GM18526 (cell line): Measurements from ENCODE around the gene ANGEL2.

Experiments used
- POLR2A ChIP-seq: IDR thresholded peaks from 3 replicates; pipeline ENCODE4 v1.6.1; 2011; ENCODE audit not compliant: insufficient read length; ENCODE audit errors: extremely low read depth

Gene ANGEL2

GRCh38 chr1:212968368-212968863 is 47.3 kb downstream of the ANGEL2 start:
- TF ChIP-seq POLR2A = no peak

- no peak for TF ChIP-seq POLR2A
Measured at GRCh38 chr1:212967801-212968200, 47.9 kb downstream of the ANGEL2 start.

GRCh38 chr1:212966616-212967015 is 49.1 kb downstream of the ANGEL2 start:
- no peak for TF ChIP-seq POLR2A

- no peak for TF ChIP-seq POLR2A
Measured at GRCh38 chr1:212964102-212964501, 51.6 kb downstream of the ANGEL2 start.

- TF ChIP-seq POLR2A = no peak
Measured at GRCh38 chr1:212962509-212962908, 53.2 kb downstream of the ANGEL2 start.

GRCh38 chr1:212960932-212961331 is 54.7 kb downstream of the ANGEL2 start:
- TF ChIP-seq POLR2A = no peak

GRCh38 chr1:212959266-212960220 is 56.1 kb downstream of the ANGEL2 start:
- TF ChIP-seq POLR2A = no peak

- TF ChIP-seq POLR2A = no peak
Measured at GRCh38 chr1:212958175-212958574, 57.5 kb downstream of the ANGEL2 start.

- TF ChIP-seq POLR2A = no peak
Measured at GRCh38 chr1:212957546-212957945, 58.1 kb downstream of the ANGEL2 start.

GRCh38 chr1:212955961-212956620 is 59.6 kb downstream of the ANGEL2 start:
- TF ChIP-seq POLR2A = no peak

GRCh38 chr1:212955098-212955497 is 60.6 kb downstream of the ANGEL2 start:
- no peak for TF ChIP-seq POLR2A

- no peak for TF ChIP-seq POLR2A
Measured at GRCh38 chr1:212954514-212954913, 61.2 kb downstream of the ANGEL2 start.

GRCh38 chr1:212953321-212953720 is 62.3 kb downstream of the ANGEL2 start:
- TF ChIP-seq POLR2A = no peak

- TF ChIP-seq POLR2A = no peak
Measured at GRCh38 chr1:212952641-212952976, 63.1 kb downstream of the ANGEL2 start.

GRCh38 chr1:212951947-212952640 is 63.6 kb downstream of the ANGEL2 start:
- no peak for TF ChIP-seq POLR2A
